ENCODE measurements around the gene BICRAL. TPM values are rescaled to one million over a fixed set of nuclear protein-coding genes. Genes with fewer than 3 reads are reported as not detected.
"Not testable (repeated sequence)": the region's sequence is repeated elsewhere in the genome, so short reads cannot be mapped to it uniquely, and the experiment has no call there.

Gene BICRAL
- total RNA-seq, 1 donor from 2014 or later = 2.9 TPM

GRCh38 chr6:42871711-42872110, 89.9 kb downstream of the BICRAL start:
- H3K4me3 ChIP-seq (ENCODE audit: low read depth, low read length) = no peak overlapping the region
- no peak for TF ChIP-seq CTCF (conservative IDR thresholded peaks at IDR 0.05; ENCODE audit: low read depth, low read length)
- DNase-seq (ENCODE audit: low read depth) = no peak

GRCh38 chr6:42873313-42873712, 91.5 kb downstream of the BICRAL start:
- H3K4me3 ChIP-seq (ENCODE audit: low read depth, low read length) = no peak overlapping the region
- no peak for TF ChIP-seq CTCF (conservative IDR thresholded peaks at IDR 0.05; ENCODE audit: low read depth, low read length)
- no peak for DNase-seq (ENCODE audit: low read depth)

GRCh38 chr6:42877695-42878094, 95.8 kb downstream of the BICRAL start:
- TF ChIP-seq CTCF (conservative IDR thresholded peaks at IDR 0.05; ENCODE audit: low read depth, low read length) = no peak
- no peak overlapping the region for H3K4me3 ChIP-seq (ENCODE audit: low read depth, low read length)
- no peak for DNase-seq (ENCODE audit: low read depth)

- peak; percentile 58 for DNase-seq (ENCODE audit: low read depth)
- TF ChIP-seq CTCF (conservative IDR thresholded peaks at IDR 0.05; ENCODE audit: low read depth, low read length) = peak; percentile 10
- peak within 1 kb of the TSS; percentile 99 for H3K4me3 ChIP-seq (ENCODE audit: low read depth, low read length)
These were observed 97.8 kb downstream of the BICRAL start, which contains the start of gene RPL7L1 for GRCh38 chr6:42879372-42880239. Gene RPL7L1, plus strand, starts transcription at chr6:42879616. Its CDS starts 295 bp downstream, at chr6:42879911.

GRCh38 chr6:42880240-42880817, 98.5 kb downstream of the BICRAL start:
- not testable (repeated sequence) for DNase-seq (ENCODE audit: low read depth)
- peak overlapping the region; percentile 99 for H3K4me3 ChIP-seq (ENCODE audit: low read depth, low read length)

- DNase-seq (ENCODE audit: low read depth) = not testable (repeated sequence)
- peak overlapping the region; percentile 99 for H3K4me3 ChIP-seq (ENCODE audit: low read depth, low read length)
These were observed 99.0 kb downstream of the BICRAL start for GRCh38 chr6:42880871-42881270.

GRCh38 chr6:42885702-42886101, 103.8 kb downstream of the BICRAL start:
- H3K4me3 ChIP-seq (ENCODE audit: low read depth, low read length) = no peak overlapping the region
- TF ChIP-seq CTCF (conservative IDR thresholded peaks at IDR 0.05; ENCODE audit: low read depth, low read length) = no peak

GRCh38 chr6:42888201-42888600, 106.3 kb downstream of the BICRAL start:
- not testable (repeated sequence) for DNase-seq (ENCODE audit: low read depth); H3K4me3 ChIP-seq (ENCODE audit: low read depth, low read length)

More at GRCh38 chr6:42885702-42886101, 103.8 kb downstream of the BICRAL start:
- DNase-seq (ENCODE audit: low read depth) = no peak

Data from epithelial cell of proximal tubule (primary cell).